ENCODE data around the gene GPR4.
"Not testable (repeated sequence)": the region's sequence is repeated elsewhere in the genome, so short reads cannot be mapped to it uniquely, and the experiment has no call there.

GPR4 gene

GRCh38 chr19:45601524-45602374 lies at the start of gene GPR4:
TSS of gene GPR4 (minus strand) at chr19:45602212. CDS start at chr19:45591866, 10,346 bp downstream.
- no peak for DNase-seq (ENCODE audit: low read depth)

GRCh38 chr19:45650722-45651121 lies 48.7 kb upstream of the GPR4 start:
- no peak for DNase-seq (ENCODE audit: low read depth)

GRCh38 chr19:45646345-45646698 lies 44.3 kb upstream of the GPR4 start:
- no peak for DNase-seq (ENCODE audit: low read depth)

GRCh38 chr19:45645631-45646344 lies 43.8 kb upstream of the GPR4 start:
- peak; percentile 53 for DNase-seq (ENCODE audit: low read depth)

GRCh38 chr19:45645068-45645630 lies 43.1 kb upstream of the GPR4 start:
- no peak for DNase-seq (ENCODE audit: low read depth)

GRCh38 chr19:45643927-45644771 lies 42.1 kb upstream of the GPR4 start:
- DNase-seq (ENCODE audit: low read depth): no peak

GRCh38 chr19:45643024-45643926 lies 41.3 kb upstream of the GPR4 start:
- DNase-seq (ENCODE audit: low read depth): peak; percentile 87

GRCh38 chr19:45641274-45642105 lies 39.5 kb upstream of the GPR4 start:
- DNase-seq (ENCODE audit: low read depth): peak; percentile 72

GRCh38 chr19:45640849-45641273 lies 38.8 kb upstream of the GPR4 start:
- peak; percentile 43 for DNase-seq (ENCODE audit: low read depth)

- DNase-seq (ENCODE audit: low read depth): peak; percentile 18
Measured at GRCh38 chr19:45638930-45639729, 37.1 kb upstream of the GPR4 start, which contains the start of gene EML2. TSS of gene EML2 (minus strand) at chr19:45639397. CDS start at chr19:45639376, 21 bp downstream.

- DNase-seq (ENCODE audit: low read depth): no peak
Measured at GRCh38 chr19:45637890-45638667, 36.1 kb upstream of the GPR4 start.

GRCh38 chr19:45636902-45637301 lies 34.9 kb upstream of the GPR4 start:
- DNase-seq (ENCODE audit: low read depth): no peak

GRCh38 chr19:45636275-45636674 lies 34.3 kb upstream of the GPR4 start:
- DNase-seq (ENCODE audit: low read depth): no peak

- peak; percentile 27 for DNase-seq (ENCODE audit: low read depth)
Measured at GRCh38 chr19:45632468-45633196, 30.6 kb upstream of the GPR4 start.

GRCh38 chr19:45630463-45630862 lies 28.5 kb upstream of the GPR4 start:
- no peak for DNase-seq (ENCODE audit: low read depth)

GRCh38 chr19:45629704-45630103 lies 27.7 kb upstream of the GPR4 start:
- no peak for DNase-seq (ENCODE audit: low read depth)

- DNase-seq (ENCODE audit: low read depth): not testable (repeated sequence)
Measured at GRCh38 chr19:45628219-45628618, 26.2 kb upstream of the GPR4 start.

- no peak for DNase-seq (ENCODE audit: low read depth)
Measured at GRCh38 chr19:45623984-45624383, 22.0 kb upstream of the GPR4 start.

All from stimulated activated CD8-positive, alpha-beta memory T cell treated with anti-CD3 and anti-CD28 coated beads, Interleukin-7, amount 100 ng/mL, for 24 hours (primary cell).